Measurements from ENCODE around the gene DCC.

DCC gene

DNA sequence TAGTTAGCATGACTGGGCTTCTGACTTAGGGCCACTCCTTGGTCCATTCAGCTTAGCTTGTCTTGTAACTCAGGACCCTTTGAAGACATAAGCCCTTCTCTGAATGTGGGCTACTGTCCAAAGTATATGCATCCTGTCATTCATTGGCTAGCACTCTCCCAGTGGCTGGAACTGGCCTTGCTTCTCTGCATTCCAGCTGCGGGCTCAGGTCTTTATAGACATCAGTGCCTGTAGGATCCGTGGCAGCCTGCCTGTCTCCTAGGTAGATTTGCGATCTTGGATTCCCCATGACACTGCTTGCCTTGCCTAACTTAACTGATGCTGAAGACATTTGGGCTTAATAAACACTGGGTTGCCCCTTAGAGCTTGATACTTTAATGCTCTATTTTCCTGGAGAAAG is 170.1 kb downstream of the DCC start:
- DNase-seq (ENCODE audit: low spot score), result no peak

GRCh38 chr18:52518086-52518485 is 178.1 kb downstream of the DCC start:
- no peak for DNase-seq (ENCODE audit: low spot score)

GRCh38 chr18:52519021-52519420 is 179.0 kb downstream of the DCC start:
- no peak for DNase-seq (ENCODE audit: low spot score)

DNA sequence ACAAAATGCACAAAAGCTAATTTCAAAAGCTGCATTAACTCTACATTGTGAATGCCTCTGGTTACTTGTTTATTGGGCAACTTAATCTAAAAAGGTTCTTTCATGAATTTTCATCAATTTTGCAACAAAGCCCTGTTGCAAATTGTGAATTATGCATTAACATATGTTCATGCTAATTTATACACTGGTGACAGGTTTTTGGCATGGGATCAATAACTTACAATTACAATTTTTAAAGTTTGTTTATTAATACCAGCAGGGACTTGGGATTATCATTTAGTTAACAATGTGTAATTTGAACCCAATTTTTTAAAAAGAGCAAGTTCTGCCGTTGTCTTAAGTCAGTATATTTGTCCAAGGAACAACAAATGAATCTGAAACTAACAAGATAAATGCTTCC is 183.6 kb downstream of the DCC start:
- no peak for DNase-seq (ENCODE audit: low spot score)

DNA sequence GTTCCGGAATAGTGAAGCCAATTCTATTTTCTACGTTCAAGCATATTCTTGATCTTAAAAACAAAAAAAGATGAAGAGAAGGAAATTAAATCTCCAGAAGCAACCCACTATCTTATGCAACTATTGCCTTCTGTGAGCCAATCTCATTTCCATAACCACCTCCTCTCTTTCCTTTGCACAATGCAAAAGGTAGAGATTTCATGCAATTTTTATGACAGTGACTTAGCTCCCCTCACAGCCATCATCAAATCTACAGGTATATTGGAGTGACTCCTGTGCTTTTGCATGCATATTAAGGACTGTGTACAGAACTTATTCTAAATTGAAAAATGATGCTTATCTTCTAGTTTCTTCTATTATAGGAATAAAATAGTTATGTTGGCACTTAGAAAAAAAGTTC is 191.8 kb downstream of the DCC start:
- no peak for DNase-seq (ENCODE audit: low spot score)

DNA sequence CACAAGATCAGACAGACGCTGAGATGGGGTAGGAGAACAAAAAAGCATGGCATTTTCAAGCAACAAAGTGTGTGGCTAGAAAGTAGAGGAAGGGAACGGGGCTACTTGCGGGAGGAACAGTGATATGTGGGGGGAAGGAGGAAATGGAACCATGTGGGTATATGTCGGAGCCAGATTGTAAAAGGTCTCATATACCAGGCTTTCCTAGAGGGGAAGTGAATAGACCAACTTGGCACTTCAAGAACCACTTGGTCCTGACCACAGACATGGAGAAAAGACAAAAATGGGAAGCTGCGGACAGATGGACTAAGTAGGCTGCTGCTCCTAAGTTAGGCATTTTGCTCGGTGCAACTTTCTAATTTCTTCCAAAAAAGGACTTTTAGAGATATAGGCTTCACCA is 196.0 kb downstream of the DCC start:
- no peak for DNase-seq (ENCODE audit: low spot score)

- no peak for DNase-seq (ENCODE audit: low spot score)
These were observed 197.3 kb downstream of the DCC start for GRCh38 chr18:52537261-52537660.

DNA sequence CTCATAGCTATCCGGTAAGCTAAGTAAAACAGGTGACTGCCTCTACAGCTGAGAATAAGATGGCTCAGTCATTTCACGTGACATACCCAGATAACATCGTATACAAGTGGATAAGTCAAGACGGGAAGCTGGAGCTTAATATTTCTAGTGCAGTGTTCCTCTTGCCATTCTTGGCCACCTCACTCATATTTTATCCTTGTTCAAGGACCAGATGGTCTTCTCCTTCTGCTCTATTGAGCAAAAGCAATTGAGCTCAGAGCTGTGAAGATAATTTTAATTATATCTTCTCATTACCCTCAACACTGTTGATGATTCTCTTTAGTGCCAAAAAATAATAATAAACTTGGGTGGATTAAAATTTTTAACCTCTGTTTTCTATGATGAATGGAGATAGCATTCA is 201.1 kb downstream of the DCC start:
- no peak for DNase-seq (ENCODE audit: low spot score)

DNA sequence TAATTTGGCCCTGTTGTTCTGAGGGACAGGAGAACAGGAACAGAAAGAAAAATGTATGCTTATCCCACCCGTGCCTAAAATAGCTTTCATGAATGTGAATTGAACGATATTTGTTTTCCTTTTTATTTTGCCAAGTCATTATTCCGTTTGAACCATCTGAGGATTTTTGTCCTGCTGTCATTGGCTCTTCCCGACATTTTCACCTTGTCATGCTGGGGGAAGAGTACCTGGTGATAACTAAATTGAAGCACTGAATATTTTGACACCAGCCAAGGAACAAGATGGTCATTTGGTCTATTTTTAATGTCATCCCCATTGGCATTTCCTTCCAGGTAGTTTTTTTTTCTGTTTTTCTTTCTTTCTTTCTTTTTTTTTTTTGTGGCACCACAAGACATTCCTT is 204.1 kb downstream of the DCC start:
- DNase-seq (ENCODE audit: low spot score), result no peak

DNA sequence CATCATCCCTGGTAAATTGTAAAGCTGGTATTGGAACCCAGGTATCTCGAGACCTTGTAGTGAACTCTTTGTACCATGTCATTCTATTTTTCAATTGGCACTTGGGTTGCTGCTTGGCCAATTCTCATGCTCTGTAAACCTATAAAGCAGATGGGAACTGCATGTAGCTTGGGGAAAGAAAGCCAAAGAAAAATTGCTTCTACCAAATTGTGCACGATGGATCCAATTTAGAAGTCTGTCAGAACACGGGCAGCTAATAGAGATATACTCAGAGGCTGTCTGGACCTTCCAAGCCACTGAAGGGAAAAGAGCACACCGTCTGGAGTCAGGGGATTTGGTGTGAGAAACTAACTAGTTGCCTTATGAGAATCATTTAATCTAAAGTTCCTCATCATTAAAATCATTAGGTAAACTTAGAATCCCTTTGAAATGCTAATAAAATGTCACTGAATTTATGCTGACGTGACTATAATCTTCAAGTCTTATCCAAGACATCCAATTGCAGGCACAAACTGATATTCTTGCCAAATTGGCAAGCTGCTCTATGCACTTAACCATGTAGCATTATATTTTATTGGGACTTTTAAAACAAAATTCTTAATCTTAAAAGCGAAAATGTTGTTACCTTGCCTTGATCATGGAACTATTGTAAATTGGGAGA is 206.8 kb downstream of the DCC start:
- DNase-seq (ENCODE audit: low spot score), result no peak

DNA sequence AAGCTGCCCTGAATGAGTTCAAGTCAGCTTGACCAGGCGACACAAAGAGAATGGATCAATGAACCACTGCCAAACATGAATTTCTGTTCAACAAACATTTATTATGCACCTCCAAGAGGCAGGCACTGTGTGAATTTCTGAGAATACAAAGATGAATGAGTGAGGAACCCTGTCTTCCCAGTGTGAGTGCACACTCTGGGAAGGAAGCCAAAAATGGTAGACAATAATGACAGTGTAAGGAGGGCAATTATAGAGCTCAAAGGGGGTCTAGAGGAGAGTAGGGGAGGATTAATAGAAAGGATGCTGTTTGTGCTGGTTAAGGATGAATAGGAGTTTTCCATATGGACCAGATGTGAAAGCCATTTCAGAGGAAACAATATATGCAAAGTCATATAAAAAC is 213.4 kb downstream of the DCC start:
- DNase-seq (ENCODE audit: low spot score), result no peak

DNA sequence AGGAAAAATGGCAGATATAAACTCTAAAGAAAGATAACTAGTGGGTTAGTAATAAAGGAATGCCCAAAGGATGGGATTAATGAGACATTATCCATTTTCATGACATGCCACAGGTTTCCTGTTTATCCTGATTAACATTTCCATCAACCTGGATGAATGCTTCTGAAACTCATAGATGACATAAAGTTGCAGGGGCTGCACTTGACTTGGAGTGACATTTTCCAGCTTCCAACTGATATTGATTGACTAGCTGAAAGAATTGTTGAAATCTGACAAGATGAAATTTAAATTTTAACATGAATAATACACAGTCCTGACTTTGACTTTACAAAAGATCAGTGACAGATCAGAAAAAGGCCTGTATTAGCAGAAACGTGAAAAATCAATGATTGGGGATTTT is 214.2 kb downstream of the DCC start:
- no peak for DNase-seq (ENCODE audit: low spot score)

DNA sequence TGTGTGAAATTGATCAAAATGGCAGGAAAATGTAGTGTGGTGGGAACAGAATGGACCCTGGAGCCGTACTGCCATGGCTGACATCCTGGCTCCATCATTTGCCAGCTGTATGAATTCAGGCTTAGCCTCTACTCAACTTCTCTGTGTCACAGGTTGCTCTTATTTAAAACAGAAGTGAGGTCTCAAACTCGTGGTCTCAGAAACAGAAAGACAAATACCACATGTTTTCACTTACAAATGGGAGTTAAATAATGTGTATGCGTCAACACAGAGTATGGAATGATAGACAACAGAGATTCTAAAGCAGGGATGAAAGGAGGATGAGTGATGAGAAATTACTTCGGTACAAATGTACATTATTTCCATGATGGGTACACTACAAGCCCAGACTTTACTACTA is 227.4 kb downstream of the DCC start:
- no peak for DNase-seq (ENCODE audit: low spot score)

GRCh38 chr18:52569492-52569891 is 229.5 kb downstream of the DCC start:
- DNase-seq (ENCODE audit: low spot score), result no peak

- no peak for DNase-seq (ENCODE audit: low spot score)
These were observed 231.0 kb downstream of the DCC start for GRCh38 chr18:52570975-52571374.

GRCh38 chr18:52572036-52573000 is 232.3 kb downstream of the DCC start:
- DNase-seq (ENCODE audit: low spot score), result no peak

GRCh38 chr18:52577795-52578194 is 237.8 kb downstream of the DCC start:
- DNase-seq (ENCODE audit: low spot score), result no peak

DNA sequence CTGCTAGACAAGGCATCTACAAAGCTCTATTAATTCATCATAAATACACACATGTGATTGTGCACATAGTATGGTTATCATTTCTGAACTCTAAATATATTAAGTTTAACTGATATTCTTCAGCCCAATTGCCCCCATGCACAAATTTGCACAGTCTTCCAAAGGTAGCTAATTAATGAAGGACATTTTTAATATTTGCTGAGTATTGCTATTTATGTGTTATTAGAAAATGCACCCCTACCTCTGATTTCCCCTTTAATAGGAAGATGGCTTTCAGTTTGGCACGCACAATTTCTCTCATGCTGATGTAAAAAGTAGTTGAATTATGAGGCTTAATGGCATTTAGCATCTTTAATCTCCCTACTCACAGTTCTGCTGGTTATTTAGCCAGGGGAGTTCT is 242.1 kb downstream of the DCC start:
- no peak for DNase-seq (ENCODE audit: low spot score)

GRCh38 chr18:52582516-52582915 is 242.5 kb downstream of the DCC start:
- no peak for DNase-seq (ENCODE audit: low spot score)

GRCh38 chr18:52588931-52589330 is 248.9 kb downstream of the DCC start:
- DNase-seq (ENCODE audit: low spot score), result no peak

DNA sequence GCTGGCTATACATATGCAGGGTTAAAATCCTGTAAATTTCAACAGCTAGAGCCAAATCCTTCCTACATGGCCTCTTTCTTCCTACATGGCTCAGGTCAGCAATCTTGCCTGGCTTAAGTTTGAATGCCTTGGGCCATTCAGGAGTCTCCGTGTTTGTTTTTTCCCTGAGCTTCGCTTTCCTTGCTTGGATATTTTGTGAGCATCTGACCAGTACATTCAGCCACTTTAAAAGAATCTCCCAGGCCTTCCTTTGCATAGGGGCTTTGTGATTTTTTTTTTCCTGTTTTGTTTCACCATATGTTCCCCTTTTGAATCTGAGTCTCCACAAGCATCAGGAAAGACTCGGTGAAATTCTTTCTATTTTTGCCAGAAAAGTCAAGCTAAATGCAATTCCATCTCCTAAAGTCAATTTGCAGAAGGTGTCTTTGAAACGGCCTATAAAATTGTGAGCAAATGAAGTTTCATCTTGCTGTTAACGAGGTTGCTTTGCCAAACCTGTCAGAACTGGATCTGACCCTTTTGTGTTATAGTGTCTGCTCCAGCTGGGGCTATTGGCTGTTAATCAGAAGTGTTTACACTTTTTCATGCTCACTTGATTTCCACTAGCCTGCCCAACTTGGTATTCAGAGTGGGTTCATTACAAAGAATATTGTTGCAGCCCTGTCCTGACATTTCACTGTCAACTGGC is 256.9 kb downstream of the DCC start:
- no peak for DNase-seq (ENCODE audit: low spot score)

DNA sequence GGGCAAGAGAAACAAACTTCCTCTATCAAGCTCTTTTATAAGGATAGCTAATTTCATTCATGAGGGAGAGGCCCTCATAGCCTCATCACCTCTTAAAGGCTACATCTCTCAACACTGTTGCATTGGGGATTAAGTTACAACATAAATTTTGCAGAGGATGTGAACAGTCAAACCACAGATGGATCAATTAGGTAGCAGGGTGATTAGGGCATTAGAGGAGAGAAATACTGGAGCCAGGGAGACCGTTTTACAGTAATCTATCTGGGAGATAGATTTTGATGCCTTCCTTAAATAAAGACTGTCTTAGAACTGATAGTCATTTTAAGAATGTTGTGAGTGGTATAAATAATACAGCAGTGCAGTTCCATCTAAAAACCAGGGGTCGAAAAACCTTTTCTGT is 258.9 kb downstream of the DCC start:
- DNase-seq (ENCODE audit: low spot score), result no peak

DNA sequence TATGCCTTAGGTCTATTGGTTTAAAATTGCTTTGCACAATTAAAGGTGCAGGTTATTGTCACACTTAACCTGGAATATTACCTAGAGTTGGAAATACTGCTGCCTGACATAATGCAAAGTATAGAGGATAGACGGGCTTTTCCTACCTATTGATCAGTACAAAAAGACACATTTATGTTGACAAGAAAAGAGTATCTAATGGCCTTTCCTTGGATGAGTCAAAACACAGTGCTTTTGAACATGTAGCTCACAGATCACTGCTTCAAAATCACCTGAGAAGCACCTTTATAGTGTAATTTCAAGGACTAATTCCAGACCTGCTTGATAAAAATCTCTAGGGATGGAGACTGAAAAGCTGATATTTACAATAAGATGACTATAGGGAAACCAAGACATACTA is 262.8 kb downstream of the DCC start:
- no peak for DNase-seq (ENCODE audit: low spot score)
